HG03025 (cell line): Measurements from ENCODE around the gene TLL2.

Experiments used
- ATAC-seq: cut with Tn5 transposase; IDR thresholded peaks from one replicate; pipeline ENCODE4 v1.9.1; 2021; ENCODE audit warnings: mild to moderate bottlenecking, moderate library complexity; ENCODE audit not compliant: unreplicated experiment, low FRiP score

Gene TLL2

GRCh38 chr10:96470116-96470743 is 43.5 kb downstream of the TLL2 start:
- no peak for ATAC-seq

- ATAC-seq, result no peak
Measured at GRCh38 chr10:96468845-96469244, 44.9 kb downstream of the TLL2 start.

- no peak for ATAC-seq
Measured at GRCh38 chr10:96465599-96465998, 48.1 kb downstream of the TLL2 start.

GRCh38 chr10:96463562-96463961 is 50.2 kb downstream of the TLL2 start:
- no peak for ATAC-seq

GRCh38 chr10:96462606-96463151 is 51.0 kb downstream of the TLL2 start:
- ATAC-seq, result no peak

GRCh38 chr10:96460316-96460715 is 53.4 kb downstream of the TLL2 start:
- ATAC-seq, result no peak

- ATAC-seq, result no peak
Measured at GRCh38 chr10:96457341-96457740, 56.4 kb downstream of the TLL2 start.

GRCh38 chr10:96456296-96456840 is 57.4 kb downstream of the TLL2 start:
- no peak for ATAC-seq

GRCh38 chr10:96453856-96454583 is 59.7 kb downstream of the TLL2 start:
- no peak for ATAC-seq

GRCh38 chr10:96452494-96453153 is 61.1 kb downstream of the TLL2 start:
- ATAC-seq, result no peak

GRCh38 chr10:96450529-96451207 is 63.1 kb downstream of the TLL2 start:
- no peak for ATAC-seq

GRCh38 chr10:96448558-96448957 is 65.2 kb downstream of the TLL2 start:
- no peak for ATAC-seq

- no peak for ATAC-seq
Measured at GRCh38 chr10:96448021-96448457, 65.7 kb downstream of the TLL2 start.

- ATAC-seq, result no peak
Measured at GRCh38 chr10:96446966-96447596, 66.6 kb downstream of the TLL2 start.

- no peak for ATAC-seq
Measured at GRCh38 chr10:96441987-96442643, 71.6 kb downstream of the TLL2 start.

GRCh38 chr10:96441322-96441885 is 72.3 kb downstream of the TLL2 start:
- no peak for ATAC-seq

- ATAC-seq, result no peak
Measured at GRCh38 chr10:96440361-96441292, 73.1 kb downstream of the TLL2 start.

GRCh38 chr10:96439725-96440124 is 74.0 kb downstream of the TLL2 start:
- no peak for ATAC-seq
